Measurements from ENCODE around the gene RPL35. TPM values are rescaled to one million over a fixed set of nuclear protein-coding genes. Genes with fewer than 3 reads are reported as not detected.

RPL35 gene
- 2,254 TPM for total RNA-seq

DNA sequence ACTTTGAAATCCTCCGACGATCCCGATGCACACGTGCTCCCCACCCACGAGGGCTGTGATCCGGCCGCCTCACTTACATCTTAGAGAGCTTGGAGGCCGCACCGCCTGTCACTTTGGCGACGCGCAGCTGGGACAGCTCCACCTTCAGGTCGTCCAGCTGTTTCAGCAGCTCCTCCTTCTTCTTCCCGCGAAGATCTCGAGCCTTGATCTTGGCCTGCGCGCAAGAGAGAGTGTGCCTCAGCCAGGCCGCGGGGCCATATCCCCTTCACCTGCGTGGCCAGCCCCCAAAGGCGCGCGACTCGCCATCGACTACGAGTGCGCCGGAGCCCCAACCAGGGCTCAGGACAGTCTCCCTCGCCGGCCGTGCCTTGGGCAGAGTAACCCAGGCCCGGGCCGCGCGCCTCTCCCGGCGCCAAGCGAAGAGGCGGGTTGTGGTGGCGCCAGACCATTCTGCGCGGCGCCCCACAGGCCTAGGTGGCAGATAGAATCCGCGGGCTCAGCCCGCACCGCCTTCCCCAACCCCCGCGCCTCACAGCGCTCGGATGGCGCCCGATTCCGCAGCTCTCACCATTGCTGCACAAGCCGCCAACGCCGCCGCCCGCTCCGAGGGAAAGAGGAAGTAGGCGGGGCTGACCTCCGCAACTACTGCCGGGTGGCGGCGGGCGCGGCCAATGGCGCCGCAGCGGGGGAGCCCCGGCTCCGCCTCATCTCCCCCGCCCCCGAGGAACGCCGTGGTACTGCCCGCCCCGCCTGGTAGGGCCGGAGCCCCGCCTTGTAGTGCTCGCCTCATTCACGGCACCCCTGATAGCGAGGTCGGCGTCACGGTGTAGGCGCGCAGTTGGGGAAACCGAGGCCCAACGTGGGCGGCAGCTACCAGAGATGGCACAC is at the start of gene RPL35, which contains the start of gene ARPC5L:
Gene RPL35, minus strand, starts transcription at position 616 of the 888 bp plus-strand sequence. Its CDS starts 45 bp downstream, at position 571.
Gene ARPC5L, plus strand, starts transcription at position 789 of the 888 bp plus-strand sequence. CDS start 7,161 bp downstream, outside the sequence.
- peaks cover 35% of the 10 kb centered on the region for H3K4me1 ChIP-seq (ENCODE audit: insufficient read depth, low read length)
- H3K9me3 ChIP-seq (ENCODE audit: low read depth, low read length) = no peaks in the 10 kb centered on the region
- H3K27me3 ChIP-seq (ENCODE audit: insufficient read depth, low read length) = no peaks in the 10 kb centered on the region
- peak within 1 kb of the TSS; percentile 79 for H3K4me3 ChIP-seq (ENCODE audit: low read length)

DNA sequence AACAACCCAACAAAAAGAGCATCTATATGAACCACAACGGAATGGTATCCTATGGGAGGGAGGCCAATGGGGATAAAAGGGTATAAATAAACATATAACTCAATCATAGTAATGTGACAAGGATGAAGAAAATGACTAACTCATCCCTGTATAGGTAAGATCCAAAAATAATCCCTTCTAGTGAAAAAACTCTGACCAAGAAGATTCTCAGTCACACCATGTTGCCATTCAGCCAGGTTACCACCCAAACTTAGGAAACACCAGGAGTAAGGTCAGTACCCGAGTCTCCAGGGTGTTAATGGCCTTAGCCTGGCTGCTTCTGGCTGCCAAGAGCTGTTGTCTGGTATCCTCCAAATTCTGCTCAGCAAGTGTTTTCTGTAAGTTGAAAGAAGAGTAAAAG is 46.3 kb upstream of the RPL35 start:
- H3K4me1 ChIP-seq (ENCODE audit: insufficient read depth, low read length) = no peaks in the 10 kb centered on the region
- H3K9me3 ChIP-seq (ENCODE audit: low read depth, low read length) = no peaks in the 10 kb centered on the region
- no peaks in the 10 kb centered on the region for H3K27me3 ChIP-seq (ENCODE audit: insufficient read depth, low read length)
- no peak overlapping the region for H3K4me3 ChIP-seq (ENCODE audit: low read length)

DNA sequence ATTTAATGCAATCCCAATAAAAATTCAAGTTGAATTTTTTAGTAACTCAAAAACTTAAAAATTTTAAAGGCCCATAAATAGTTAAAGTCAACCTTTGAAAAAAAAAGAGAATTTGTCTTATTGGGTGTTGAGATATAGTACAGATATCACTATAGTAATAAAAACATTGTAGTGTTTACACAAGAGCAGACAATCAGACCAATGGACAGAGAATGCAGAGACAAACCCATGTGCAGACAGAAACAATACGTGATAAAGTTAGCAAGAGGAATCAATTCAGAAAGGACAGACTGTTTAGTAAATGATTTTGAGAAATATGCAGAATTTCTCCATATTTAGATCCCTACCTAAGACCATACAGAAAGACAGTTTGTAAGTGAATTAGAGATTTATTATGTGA is 45.2 kb upstream of the RPL35 start:
- Histone ChIP-seq H3K4me3 (ENCODE audit: low read length) (no peak overlapping the region), H3K27me3 (ENCODE audit: insufficient read depth, low read length) (no peaks in the 10 kb centered on the region), H3K9me3 (ENCODE audit: low read depth, low read length) (no peaks in the 10 kb centered on the region)

DNA sequence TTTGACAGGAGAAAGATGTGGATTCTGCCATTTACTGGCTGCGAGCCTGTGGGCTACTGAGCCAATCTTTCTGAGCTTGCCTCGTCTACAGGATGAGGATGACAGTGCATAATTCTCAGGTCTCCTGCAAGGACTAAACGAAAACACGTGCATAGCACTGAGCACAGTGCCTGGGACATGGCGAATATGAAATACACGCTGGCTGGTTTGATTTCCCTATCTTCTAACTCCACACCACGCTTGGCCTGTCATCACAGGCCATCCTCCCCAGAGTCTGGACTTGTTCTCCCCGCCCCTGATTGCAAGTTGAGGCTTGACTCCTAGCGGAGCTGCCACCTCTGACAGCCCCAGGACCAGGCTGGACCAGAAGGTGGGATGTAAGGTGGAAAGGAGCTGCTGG is 38.1 kb upstream of the RPL35 start:
- Histone ChIP-seq H3K4me1 (ENCODE audit: insufficient read depth, low read length) (no peaks in the 10 kb centered on the region), H3K4me3 (ENCODE audit: low read length) (no peak overlapping the region), H3K27me3 (ENCODE audit: insufficient read depth, low read length) (no peaks in the 10 kb centered on the region), H3K9me3 (ENCODE audit: low read depth, low read length) (no peaks in the 10 kb centered on the region)

More for the DNA sequence above, 45.2 kb upstream of the RPL35 start:
- H3K4me1 ChIP-seq (ENCODE audit: insufficient read depth, low read length) = no peaks in the 10 kb centered on the region

DNA sequence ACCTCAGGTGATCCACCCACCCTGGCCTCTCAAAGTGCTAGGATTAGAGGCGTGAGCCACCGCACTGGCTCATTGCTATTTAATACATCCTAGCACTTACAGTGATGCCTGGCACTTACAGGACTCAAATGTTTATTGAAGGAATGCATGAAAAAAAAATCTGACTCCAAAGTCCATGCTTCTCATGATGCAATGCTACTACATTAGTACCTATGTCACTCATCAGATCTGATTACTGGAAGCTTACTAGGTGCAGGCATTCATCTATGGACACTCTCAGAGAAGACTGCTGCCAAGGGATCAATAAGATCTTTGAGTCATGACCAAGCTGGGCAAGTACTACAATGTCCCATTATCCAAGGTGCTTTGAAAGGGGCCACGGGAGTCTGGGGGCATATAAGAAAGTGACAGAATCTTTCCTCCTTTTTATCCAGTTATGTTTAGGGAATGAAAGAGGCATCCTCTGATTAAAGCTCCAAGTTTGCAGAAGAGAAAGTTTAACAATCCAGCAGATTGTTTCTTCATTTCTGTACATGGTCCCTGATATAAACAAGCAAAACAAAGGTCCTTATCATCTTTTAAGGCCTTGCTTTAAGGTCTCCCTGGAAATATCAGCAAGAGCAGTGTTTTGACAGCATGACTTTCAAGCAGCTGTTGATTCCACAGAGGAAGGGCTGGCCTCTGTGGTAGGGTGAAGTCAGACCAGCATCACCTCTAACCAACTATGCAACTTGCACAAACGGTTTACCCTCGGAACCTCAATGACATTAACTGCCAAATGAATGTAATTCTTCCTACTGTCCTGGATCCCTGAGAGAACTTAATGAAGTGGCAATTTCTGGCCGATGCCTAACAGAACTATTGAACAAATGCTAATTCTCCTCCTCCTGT is 36.1 kb upstream of the RPL35 start:
- no peak overlapping the region for H3K4me3 ChIP-seq (ENCODE audit: low read length)
- H3K9me3 ChIP-seq (ENCODE audit: low read depth, low read length) = no peaks in the 10 kb centered on the region
- H3K27me3 ChIP-seq (ENCODE audit: insufficient read depth, low read length) = no peaks in the 10 kb centered on the region

DNA sequence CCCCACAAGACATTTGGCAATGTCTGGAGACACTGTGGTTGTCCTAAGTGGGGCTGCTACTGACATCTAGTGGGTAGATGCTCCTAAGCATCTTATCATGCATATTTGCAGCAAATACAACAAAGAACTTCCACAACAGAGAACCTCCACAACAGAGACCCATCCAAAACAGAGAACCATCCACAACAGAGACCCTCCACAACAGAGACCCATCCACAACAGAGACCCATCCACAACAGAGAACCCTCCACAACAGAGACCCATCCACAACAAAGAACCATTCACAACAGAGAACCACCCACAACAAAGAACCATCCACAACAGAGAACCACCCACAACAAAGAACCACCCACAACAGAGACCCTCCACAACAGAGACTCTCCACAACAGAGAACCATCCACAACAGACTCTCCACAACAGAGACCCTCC is 33.0 kb upstream of the RPL35 start:
- Histone ChIP-seq H3K4me3 (ENCODE audit: low read length) (no peak overlapping the region), H3K9me3 (ENCODE audit: low read depth, low read length) (no peaks in the 10 kb centered on the region), H3K4me1 (ENCODE audit: insufficient read depth, low read length) (no peaks in the 10 kb centered on the region), H3K27me3 (ENCODE audit: insufficient read depth, low read length) (no peaks in the 10 kb centered on the region)

More for the DNA sequence above, 36.1 kb upstream of the RPL35 start:
- H3K4me1 ChIP-seq (ENCODE audit: insufficient read depth, low read length) = no peaks in the 10 kb centered on the region

DNA sequence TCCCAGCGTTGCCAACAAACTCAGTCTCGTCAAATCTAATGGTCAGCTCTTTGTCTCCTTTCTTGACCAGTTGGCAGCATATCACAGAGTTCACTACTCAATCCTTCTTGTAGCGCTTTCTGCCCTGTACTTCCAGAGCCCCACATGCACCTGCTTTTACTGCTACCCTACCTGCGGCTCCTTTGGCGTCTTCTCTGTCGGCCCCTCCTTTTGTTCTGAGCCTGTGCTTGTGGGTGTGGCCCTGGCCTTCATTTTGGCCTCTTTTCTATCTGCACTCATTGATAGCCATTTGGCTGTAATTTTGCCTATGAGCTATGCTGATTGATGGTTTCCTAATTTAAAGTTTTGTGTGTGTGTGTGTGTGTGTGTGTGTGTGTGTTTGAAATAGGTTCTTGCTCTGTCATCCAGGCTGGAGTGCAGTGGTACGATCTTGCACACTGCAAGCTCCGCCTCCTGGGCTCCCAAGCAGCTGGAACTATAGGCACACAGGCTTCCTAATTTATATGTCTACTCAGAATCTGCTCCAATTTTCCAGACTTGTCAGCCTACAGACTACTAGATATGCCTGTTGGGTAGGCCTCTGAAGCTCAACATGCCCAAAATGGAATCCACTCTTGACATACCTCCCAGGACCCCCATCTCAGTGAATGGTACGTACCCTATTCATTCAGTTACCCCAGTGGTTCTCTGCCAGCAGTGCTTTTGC is 32.4 kb upstream of the RPL35 start:
- H3K4me3 ChIP-seq (ENCODE audit: low read length) = no peak overlapping the region
- H3K27me3 ChIP-seq (ENCODE audit: insufficient read depth, low read length) = no peaks in the 10 kb centered on the region
- no peaks in the 10 kb centered on the region for H3K4me1 ChIP-seq (ENCODE audit: insufficient read depth, low read length)
- H3K9me3 ChIP-seq (ENCODE audit: low read depth, low read length) = no peaks in the 10 kb centered on the region

DNA sequence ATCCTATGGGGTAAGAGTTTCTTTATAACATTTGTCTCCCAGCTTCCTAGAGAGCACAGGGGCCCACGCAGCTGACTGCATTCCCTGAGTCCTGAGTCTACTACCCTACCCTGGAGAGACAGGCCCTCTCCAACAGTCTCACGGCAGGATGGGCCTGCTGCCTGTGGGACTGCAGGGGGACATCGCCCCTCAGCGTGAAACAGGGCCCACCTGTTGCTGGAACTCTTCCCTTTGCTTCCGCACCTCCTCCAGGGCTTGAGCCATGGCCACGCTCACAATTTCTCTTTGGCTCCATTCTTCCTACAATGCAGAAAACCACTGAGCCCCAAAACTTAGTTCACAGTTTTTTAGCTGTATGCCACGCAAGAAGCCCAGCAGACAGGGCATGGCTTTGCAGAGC is 28.4 kb upstream of the RPL35 start:
- no peak overlapping the region for H3K4me3 ChIP-seq (ENCODE audit: low read length)
- H3K9me3 ChIP-seq (ENCODE audit: low read depth, low read length) = no peaks in the 10 kb centered on the region
- no peaks in the 10 kb centered on the region for H3K4me1 ChIP-seq (ENCODE audit: insufficient read depth, low read length)
- no peaks in the 10 kb centered on the region for H3K27me3 ChIP-seq (ENCODE audit: insufficient read depth, low read length)

DNA sequence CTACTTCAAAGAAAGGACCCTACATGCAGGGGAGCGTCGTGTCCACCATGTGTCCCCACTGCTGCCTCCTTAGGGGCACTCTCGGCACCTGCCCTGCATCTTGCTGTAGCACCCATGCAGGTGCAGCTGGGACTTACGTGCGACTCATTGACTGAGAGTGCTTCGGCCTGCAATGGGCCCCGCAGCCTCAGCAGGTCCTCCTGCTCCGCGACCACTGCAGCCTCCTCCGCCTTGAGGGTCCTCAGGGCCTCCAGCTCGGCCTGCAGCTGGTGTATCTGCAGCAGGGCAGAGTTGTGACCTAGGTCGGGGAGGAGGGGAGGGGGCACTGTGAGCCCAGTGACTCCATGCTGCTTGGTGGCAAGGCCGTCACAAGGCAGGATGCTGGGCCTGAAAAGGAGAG is 27.2 kb upstream of the RPL35 start:
- no peaks in the 10 kb centered on the region for H3K9me3 ChIP-seq (ENCODE audit: low read depth, low read length)
- no peak overlapping the region for H3K4me3 ChIP-seq (ENCODE audit: low read length)
- no peaks in the 10 kb centered on the region for H3K4me1 ChIP-seq (ENCODE audit: insufficient read depth, low read length)
- H3K27me3 ChIP-seq (ENCODE audit: insufficient read depth, low read length) = no peaks in the 10 kb centered on the region

DNA sequence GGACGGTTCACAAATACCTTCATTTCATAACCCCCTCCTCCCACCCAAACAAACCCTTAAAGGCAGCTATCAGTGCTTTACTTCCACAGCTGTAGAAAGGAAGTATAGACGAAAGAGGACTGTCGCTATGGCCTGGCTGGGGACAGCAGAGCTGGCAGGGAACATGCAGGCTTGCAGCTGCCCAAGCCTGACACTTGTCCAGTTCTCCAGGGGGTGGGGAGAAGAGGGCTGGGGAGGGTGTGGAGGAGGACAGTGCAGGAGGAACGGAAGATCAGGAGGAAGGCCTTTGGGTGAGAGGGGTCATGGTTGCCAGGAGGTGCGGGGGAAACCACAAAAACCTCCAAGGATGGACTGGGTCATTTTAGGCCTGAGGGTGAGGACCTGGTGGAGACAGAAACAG is 26.1 kb upstream of the RPL35 start:
- no peak overlapping the region for H3K4me3 ChIP-seq (ENCODE audit: low read length)
- no peaks in the 10 kb centered on the region for H3K27me3 ChIP-seq (ENCODE audit: insufficient read depth, low read length)
- no peaks in the 10 kb centered on the region for H3K4me1 ChIP-seq (ENCODE audit: insufficient read depth, low read length)
- H3K9me3 ChIP-seq (ENCODE audit: low read depth, low read length) = no peaks in the 10 kb centered on the region

DNA sequence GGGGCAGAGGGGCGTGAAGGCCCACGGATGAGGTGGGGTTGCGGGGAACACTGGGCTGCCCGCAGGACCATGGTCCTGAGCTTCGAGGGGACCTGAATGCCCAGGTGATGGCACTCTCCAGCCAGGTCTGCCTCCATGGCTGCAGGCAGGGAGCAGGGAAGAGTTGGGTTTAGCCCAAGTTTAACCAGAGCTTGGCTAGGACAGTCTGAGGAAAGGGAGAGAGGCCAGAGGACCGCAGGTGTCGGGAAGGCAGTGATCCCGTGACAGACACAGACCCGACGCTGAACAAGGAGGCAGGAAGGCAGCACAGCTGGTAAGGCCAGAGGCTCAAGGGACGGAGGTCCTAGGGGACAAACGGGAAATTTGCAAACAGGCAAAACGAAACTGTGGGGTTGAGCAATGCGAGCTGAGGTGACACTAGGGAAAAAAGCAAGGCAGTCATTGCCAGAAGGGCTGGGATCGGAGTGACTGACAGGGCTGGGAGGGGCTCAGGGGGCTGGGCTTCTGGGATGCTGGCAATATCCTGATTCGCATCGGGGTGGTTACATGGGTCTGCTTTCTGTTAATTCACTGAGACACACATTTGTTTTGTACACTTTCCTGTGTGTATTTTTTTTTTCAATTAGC is 25.2 kb upstream of the RPL35 start:
- Histone ChIP-seq H3K27me3 (ENCODE audit: insufficient read depth, low read length) (no peaks in the 10 kb centered on the region), H3K9me3 (ENCODE audit: low read depth, low read length) (no peaks in the 10 kb centered on the region), H3K4me3 (ENCODE audit: low read length) (no peak overlapping the region), H3K4me1 (ENCODE audit: insufficient read depth, low read length) (no peaks in the 10 kb centered on the region)

DNA sequence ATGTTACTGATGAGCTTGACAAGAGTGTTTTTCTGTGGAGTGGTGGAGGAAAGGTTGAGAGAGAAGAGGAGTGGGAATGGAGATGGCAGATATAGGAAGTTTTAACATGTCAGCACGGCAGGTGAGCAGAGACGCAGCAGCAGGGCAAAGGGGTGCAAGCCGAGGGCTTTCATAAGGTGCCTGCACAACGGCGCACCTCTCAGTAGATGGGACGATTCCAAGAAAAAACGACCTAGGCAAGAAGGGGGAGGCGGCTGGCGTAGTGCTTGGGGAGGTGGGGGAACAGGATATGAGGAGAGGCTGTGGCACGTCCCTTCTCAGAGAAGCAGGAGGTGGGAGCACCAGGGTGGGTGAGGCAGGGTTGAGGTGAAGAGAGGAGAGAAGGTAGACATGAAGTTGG is 24.7 kb upstream of the RPL35 start:
- Histone ChIP-seq H3K9me3 (ENCODE audit: low read depth, low read length) (no peaks in the 10 kb centered on the region), H3K4me3 (ENCODE audit: low read length) (no peak overlapping the region), H3K4me1 (ENCODE audit: insufficient read depth, low read length) (no peaks in the 10 kb centered on the region), H3K27me3 (ENCODE audit: insufficient read depth, low read length) (no peaks in the 10 kb centered on the region)

DNA sequence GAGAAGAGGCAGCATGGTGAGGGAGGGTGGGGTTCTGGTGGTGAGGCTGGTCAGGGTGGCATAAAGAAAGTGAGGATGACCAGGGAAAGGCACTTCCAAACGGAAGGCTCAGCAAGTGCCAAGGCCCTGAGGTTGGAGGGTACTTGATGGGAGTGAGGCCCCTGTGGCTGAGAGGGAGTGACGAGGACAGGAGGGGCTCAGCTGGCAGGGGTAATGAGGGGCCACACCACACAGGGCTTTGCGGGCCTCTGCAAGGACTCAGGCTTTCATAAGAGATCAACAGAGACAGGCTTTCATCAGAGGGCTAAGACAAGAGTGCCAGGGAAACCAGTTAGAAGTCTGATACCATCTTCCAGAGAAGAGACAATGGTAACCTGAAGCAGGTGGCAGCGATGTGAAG is 23.8 kb upstream of the RPL35 start:
- Histone ChIP-seq H3K9me3 (ENCODE audit: low read depth, low read length) (no peaks in the 10 kb centered on the region), H3K4me3 (ENCODE audit: low read length) (no peak overlapping the region), H3K27me3 (ENCODE audit: insufficient read depth, low read length) (no peaks in the 10 kb centered on the region), H3K4me1 (ENCODE audit: insufficient read depth, low read length) (no peaks in the 10 kb centered on the region)

DNA sequence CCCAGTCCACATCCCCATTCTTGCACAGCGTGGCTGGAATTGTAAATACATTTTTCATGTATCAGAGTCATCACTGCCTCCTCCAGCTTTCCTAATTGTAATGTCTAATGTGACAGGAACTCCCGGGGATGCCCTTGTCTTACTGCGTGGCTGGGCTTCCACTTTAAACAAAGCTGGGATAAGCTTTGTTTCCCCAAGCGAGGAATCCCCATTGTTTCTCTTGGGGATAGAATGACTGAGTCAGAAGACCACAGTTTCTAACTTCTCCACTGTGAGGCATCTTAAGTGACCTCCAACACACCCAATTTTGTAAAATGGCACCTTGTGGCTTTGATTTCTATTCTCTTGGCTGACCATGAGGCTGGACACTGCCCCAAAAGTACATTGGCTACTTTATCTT is 22.6 kb upstream of the RPL35 start:
- no peaks in the 10 kb centered on the region for H3K4me1 ChIP-seq (ENCODE audit: insufficient read depth, low read length)
- no peaks in the 10 kb centered on the region for H3K9me3 ChIP-seq (ENCODE audit: low read depth, low read length)
- H3K27me3 ChIP-seq (ENCODE audit: insufficient read depth, low read length) = no peaks in the 10 kb centered on the region
- no peak overlapping the region for H3K4me3 ChIP-seq (ENCODE audit: low read length)
